Stimulated activated CD8-positive, alpha-beta memory T cell treated with anti-CD3 and anti-CD28 coated beads, Interleukin-15, amount 100 ng/mL, for 1 hour (primary cell): ENCODE results near the gene KLK8.
"Not testable (repeated sequence)": the region's sequence is repeated elsewhere in the genome, so short reads cannot be mapped to it uniquely, and the experiment has no call there.

Source experiments
- DNase-seq: peaks from one replicate; pipeline ENCODE4 v3.0.0-alpha.2; 2020; ENCODE audit warnings: low read depth

Gene KLK8

GRCh38 chr19:51016798-51017683, 15.6 kb upstream of the KLK8 start:
- peak; percentile 36 for DNase-seq

DNA sequence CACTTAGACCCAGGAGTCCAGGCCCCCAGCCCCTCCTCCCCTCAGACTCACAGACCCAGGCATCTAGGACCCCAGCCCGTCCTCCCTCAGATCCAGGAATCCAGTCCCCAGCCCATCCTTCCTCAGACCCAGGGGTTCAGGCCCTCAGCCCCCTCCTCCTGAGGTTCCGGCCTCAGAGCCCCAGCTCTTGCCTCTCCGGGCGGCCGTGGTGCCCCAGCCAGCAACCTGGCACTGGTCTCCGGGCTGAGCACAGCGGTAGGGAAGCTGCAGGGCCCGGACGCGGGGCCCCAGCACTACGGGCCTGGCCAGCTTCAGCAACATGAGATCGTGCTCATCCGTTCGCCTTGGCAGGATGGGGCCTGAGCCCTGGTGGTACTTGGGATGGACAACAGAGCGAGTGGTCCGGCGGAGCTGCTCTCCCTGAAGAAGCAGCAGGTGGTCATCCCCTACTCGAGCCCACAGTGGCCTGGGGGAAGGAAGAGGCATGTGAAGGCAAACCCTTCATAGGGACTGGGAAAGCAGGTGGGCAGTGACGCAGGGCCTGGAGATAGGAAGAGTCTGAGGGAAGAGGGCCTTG, 14.4 kb upstream of the KLK8 start:
- no peak for DNase-seq

- DNase-seq, result no peak
Measured at GRCh38 chr19:51014242-51014641, 12.8 kb upstream of the KLK8 start.

- DNase-seq, result no peak
Measured at GRCh38 chr19:51012661-51013190, 11.3 kb upstream of the KLK8 start.

DNA sequence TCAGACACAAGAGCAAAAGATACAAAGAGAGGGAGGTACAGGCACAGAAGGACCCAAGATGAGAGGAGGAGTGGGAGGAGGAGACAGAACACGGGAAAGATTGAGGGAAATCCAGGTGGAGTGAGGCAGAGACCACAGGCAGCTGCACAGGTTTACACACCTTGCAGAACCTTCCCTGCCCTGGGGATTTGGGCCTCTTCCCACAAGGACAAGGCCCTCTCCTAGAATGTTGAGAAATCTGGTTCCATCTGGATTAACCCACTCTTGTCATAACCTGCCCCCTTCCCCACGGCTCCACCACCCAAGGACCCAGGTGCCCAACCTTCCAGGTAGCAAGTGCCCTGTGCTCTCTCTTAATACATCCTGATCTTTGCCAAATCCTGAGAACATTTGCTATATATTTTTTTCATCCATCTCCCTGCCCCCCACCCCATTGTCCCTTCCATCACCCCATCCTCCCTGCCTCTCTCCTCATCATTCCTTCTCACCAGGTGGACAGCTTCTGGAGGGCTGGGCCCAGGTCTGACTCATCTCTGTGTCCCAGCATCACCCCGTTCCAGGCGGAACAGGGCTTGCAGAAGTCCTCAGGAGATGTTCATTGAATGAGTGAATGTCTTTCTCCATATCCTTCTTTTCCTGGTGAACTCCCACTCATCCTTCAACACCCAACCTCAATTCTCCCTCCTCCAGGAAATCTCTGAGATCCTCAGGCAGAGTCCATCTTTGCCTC, 8.8 kb upstream of the KLK8 start:
- DNase-seq, result no peak

DNA sequence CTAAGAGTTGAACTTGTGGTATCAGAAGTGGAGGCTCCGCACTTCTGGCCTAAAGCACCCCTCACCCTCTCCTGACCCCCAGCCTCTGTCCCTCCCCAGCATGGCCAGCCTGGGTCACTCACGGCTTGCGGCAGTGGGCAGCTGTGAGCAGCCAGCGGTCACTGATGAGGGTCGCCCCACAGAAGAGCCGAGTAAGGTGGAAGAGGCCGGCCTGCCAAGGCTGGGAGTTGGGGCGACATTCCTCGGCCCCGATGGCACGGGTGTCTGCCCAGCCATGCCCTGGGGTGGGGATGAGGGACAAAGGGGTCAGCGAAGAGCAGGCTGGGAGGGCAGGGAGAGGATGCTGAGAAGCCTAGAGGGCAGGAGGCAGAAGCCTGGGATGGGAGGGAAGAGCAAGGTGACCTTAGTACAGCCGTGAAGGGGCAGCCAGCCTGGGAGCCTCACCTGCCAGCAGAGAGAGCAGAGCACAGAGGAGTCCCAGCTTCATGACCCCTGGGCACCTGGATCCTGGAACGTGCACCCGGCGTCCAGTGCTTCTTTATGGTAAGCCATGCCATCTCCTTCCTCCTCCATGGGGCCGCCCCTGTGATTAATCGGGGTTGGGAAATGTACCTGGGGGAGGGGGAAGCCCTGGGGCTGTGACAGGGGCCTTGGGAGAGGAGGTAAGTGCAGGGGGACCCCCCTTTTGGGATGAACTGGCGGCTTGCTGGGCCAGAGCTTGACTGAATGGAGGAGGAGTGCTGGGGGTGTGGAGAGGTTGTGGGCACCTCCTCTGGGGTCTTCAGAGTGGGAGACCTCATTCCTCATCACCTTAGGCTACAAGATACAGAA, 7.9 kb upstream of the KLK8 start:
- DNase-seq, result no peak

DNA sequence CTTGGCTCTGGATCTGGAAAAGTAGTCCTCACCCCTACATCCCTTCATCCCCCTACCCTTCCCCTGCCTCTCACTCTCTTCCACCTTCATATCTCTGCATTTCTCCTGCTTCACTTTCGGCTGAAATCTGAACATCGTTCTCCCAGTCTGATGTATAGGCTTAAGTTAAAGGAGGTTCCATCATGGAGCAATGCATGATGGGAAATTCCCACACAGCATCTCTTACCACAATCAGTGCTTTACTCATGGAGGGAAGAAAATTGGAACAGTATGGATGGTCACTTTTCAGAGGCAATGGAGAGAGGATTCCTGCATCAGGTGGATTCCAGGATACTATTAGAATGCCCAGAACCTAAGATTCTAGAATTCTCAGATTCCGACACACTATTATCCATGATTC, 6.1 kb upstream of the KLK8 start:
- no peak for DNase-seq

DNA sequence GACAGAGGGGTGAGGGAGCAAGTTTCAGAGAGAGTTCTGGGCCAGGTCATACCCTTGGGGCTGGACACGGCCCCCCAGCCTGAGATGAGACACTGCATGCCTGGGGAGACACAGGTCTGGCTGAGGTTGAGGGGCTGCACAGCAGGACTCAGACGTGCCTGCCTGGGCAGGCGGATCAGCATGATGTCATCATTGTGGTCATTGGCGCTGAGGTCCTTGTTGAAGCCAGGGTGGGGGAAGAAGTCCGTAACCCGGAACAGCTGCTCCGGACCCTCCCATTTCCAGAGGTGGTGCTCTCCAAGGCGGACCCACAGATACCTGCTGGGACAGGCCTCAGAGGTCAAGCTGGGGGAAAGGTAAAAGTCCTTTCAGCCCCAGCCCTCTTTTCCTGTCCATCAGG, 5.0 kb upstream of the KLK8 start:
- no peak for DNase-seq

DNA sequence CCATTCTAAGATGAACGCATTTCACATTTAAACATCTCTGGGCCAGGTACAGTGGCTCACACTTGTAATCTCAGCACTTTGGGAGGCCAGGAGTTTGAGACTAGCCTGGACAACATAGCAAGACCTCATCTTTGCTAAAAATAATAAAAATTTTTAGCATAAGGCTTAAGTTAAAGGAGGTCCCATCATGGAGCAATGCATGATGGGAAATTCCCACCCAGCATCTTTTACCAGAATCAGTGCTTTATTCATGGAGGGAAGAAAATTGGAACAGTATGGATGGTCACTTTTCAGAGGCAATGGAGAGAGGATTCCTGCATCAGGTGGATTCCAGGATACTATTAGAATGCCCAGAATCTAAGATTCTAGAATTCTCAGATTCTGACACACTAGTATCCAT, 3.8 kb upstream of the KLK8 start:
- no peak for DNase-seq

DNA sequence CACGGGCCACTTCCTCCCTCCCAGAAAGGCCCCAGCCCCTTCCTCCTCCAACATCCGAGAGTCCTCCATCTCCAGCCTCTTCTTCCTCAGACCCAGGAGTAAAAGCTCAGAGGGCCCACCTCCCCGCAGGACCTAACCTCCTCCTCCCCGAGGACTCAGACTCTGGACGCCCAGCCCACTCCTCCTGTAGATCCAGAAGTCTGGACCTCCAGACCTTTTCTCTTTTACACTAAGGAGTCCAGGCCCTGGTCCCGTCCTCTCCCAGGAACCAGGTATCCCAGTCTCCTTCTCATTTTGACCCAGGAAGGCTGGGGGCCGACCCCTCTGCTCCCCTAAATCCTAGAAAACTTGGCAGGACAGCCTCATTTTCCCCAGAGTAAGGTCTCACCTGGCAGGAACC, 1.9 kb upstream of the KLK8 start:
- no peak for DNase-seq

DNA sequence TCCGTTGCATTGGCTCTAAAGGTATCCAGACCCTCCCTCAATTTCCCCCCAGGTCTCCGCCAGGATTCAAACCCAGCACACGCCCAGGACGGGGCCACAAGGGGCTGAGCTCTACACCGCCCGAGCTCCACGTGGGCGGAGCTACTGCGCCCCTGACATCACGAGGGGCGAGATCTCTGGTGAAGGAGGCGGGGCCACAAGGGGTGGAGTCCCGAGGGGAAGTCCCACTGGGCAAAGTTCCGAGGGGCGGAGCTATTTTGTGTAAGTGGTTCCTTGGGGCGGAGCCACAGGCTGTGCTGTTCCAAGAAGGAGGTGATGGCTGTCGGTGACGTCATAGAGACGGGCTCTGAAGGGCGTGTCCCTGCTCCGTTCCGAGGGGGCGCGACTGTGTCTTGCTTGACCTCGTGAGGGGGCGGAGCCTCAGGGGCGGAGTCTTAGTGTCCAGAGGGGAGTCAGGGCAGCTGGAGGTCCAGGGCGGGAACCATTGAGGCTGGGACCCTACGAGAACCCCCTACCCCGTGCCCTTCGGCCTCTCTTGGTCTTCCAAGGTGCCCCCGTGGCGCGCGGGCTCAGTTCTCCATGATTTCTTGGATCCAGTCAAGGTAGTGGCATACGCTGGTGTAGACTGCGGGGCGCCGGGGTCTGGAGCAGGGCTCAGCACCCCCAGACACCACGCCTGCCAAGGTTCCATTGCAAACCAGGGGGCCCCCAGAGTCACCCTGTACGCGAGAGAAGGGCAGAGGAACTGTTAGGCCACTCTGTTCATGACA, 1.3 kb upstream of the KLK8 start:
- no peak for DNase-seq

DNA sequence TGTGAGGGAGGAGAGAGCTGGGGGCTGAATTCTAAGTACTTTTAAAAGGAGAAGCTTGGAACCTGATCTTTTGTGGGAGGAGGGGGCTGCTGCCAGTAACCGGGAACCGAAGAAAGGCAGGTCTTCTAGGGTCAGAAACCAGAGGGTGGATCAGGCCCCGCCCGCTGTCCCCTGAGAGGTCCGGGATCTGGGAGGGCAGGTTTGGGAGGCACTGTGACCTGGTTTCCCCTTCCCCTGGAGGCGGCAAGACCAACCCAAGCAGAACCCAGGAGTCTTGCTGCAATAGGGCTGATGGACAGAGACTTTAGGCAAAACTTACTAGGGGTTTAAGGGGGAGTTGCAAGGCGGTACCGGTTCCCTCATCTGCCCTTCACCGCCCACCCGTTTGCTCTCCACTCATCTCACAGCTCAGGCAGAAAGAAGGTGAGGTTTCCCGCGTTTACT, 707 bp upstream of the KLK8 start:
- DNase-seq, result no peak

- DNase-seq, result no peak
Measured at GRCh38 chr19:51000981-51001380, 423 bp downstream of the KLK8 start.

DNA sequence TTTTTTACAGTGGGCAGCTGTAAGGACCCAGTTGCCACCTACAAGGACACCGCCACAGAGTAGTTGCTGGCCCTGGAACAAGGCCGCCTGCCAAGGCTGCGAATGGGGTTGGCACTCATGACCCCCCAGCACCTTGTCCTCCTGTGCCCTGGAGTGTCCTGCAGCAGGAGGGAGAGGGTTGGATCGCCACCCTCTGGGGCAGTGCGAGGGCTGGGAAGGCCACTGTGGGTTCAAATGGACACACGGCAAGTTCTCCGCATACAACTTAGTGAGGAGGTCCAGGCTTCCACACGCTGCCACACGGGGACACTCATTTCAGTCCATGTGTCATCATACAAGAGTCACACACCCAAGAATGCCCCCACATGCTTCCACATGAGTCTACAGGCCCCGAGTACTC, 978 bp downstream of the KLK8 start:
- no peak for DNase-seq

DNA sequence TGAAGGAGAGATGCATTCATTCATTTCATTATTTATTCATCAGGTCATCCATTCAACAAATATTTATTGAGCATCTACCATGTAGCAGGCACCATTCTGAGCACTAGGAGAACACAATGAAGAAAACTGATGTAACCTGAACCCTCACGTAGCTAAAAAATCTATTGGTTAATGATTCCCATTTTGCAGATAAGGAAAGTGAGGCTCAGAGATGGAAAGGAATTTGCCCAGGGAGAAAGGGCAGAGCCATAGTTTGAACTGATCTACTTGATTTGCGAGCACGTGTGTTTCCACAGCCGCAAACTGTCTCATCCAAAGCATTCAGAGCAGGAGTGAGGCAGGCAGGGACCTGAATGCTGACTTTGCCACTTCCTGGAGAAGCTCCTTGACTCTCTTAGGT, 2.7 kb downstream of the KLK8 start:
- no peak for DNase-seq

GRCh38 chr19:50998061-50998460, 3.3 kb downstream of the KLK8 start:
- DNase-seq, result no peak

GRCh38 chr19:50994129-50994528, 7.3 kb downstream of the KLK8 start:
- DNase-seq, result no peak

GRCh38 chr19:50992666-50993035, 8.8 kb downstream of the KLK8 start:
- DNase-seq, result no peak

DNA sequence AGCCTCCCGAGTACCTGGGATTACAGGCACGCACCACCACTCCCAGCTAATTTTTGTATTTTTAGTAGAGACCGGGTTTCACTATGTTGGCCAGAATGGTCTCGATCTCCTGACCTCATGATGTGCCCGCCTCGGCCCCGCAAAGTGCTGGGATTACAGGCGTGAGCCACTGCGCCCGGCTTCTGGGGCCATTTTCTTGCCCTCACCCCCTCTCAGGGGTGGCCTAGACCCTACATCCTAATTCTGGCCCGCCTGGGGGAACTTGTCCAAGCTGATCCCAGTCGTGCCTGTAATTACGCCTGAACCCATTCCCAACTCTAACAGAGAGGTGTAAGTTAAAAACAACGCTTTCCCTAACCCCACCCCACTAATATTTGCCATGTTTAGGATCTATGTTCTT, 17.0 kb downstream of the KLK8 start:
- not testable (repeated sequence) for DNase-seq

- no peak for DNase-seq
Measured at GRCh38 chr19:50983625-50984292, 17.6 kb downstream of the KLK8 start, which contains the start of gene KLK7. KLK7 (minus strand) TSS chr19:50983917; CDS start chr19:50982399, 1,518 bp downstream.

- no peak for DNase-seq
Measured at GRCh38 chr19:50982186-50982585, 19.2 kb downstream of the KLK8 start.
